GM10266 (cell line): ENCODE measurements around the gene PTPRM.

Experiments
- DNase-seq: peaks from one replicate; pipeline ENCODE4 v3.0.0; 2012; ENCODE audit errors: extremely low spot score
- CTCF ChIP-seq: IDR thresholded peaks from 2 replicates; pipeline ENCODE4 v1.5.1; 2012; ENCODE audit warnings: mild to moderate bottlenecking, low read depth; ENCODE audit not compliant: control insufficient read depth, insufficient read depth; ENCODE audit errors: missing control alignments

The PTPRM gene

DNA sequence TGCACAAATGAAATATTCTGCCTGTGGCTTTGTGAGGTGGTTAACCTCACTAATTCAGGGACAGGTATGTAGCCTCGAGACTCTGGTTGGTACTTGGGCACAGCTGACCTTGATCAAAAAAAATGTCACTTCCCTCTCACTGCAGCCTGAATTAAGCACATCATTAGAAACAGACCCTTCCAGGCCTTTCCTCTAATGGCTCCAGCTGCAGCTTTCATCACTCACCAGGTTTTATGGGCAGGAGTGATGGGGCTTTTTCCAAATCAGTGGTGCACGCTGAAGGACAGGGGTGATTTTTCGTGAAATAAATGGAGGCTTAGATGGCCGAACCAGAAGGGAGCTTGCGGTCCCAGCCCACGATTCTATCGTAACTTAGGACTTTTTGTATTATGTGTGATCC lies 829.1 kb downstream of the PTPRM start:
- no peak for TF ChIP-seq CTCF
- no peak for DNase-seq

GRCh38 chr18:8397034-8397433 lies 829.9 kb downstream of the PTPRM start:
- TF ChIP-seq CTCF: no peak
- no peak for DNase-seq

DNA sequence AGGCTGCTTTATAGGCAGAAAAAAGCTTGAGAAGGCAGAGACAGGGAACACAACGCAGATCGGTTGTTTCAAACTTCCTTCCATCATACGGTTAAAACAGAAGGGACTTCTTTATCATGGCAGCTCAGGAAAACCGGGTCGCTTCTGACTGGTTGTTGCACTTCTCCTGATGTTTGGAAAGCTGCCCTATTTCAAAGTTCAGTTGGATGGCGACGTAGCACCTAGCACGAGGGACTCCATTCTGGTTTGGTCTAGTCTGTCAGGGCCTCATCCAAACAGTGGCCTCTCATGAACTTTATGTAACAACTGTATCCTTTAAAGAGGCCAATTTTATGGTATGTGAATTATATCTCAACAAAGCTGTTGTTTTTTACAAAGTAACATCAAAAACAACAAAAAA lies 832.0 kb downstream of the PTPRM start:
- no peak for TF ChIP-seq CTCF
- DNase-seq: no peak

GRCh38 chr18:8400193-8400752 lies 833.2 kb downstream of the PTPRM start:
- no peak for DNase-seq
- TF ChIP-seq CTCF: no peak

- DNase-seq: no peak
- TF ChIP-seq CTCF: no peak
Observed at GRCh38 chr18:8400825-8401224, 833.7 kb downstream of the PTPRM start.

- no peak for DNase-seq
- TF ChIP-seq CTCF: no peak
Observed at GRCh38 chr18:8401606-8402005, 834.5 kb downstream of the PTPRM start.

DNA sequence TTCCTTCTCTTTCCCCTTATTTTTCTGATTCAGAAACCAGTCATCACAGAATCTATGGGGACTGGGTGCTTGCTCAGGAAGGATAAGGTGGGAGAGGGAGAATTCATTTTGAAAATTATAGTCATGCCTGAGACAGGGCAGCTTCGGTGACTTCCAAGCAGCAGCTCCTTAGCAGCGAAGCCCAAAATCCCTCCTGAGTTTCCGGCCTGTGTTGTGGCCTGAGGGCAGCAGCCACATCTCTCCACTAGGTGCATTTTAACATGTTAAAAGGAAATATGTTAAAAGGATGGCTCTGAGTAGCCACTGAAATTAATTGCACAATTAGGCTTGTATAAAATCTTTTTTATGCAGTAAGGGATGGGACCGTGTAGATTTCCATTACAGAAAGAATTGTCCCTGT lies 835.1 kb downstream of the PTPRM start:
- no peak for TF ChIP-seq CTCF
- no peak for DNase-seq
